GM18870 (cell line): ENCODE data around the gene SDK1.

Experiments used
- ATAC-seq: cut with Tn5 transposase; IDR thresholded peaks from one replicate; pipeline ENCODE4 v1.9.1; 2021; ENCODE audit warnings: moderate library complexity; ENCODE audit not compliant: unreplicated experiment

Gene SDK1

GRCh38 chr7:3771906-3772305 lies 470.9 kb downstream of the SDK1 start:
- ATAC-seq: no peak

GRCh38 chr7:3778345-3778744 lies 477.3 kb downstream of the SDK1 start:
- no peak for ATAC-seq

- no peak for ATAC-seq
Observed at GRCh38 chr7:3780016-3780415, 479.0 kb downstream of the SDK1 start.

GRCh38 chr7:3780525-3780924 lies 479.5 kb downstream of the SDK1 start:
- no peak for ATAC-seq

GRCh38 chr7:3781607-3782006 lies 480.6 kb downstream of the SDK1 start:
- ATAC-seq: no peak

GRCh38 chr7:3787717-3788264 lies 486.7 kb downstream of the SDK1 start:
- no peak for ATAC-seq

GRCh38 chr7:3790803-3791202 lies 489.8 kb downstream of the SDK1 start:
- no peak for ATAC-seq

GRCh38 chr7:3791327-3791726 lies 490.3 kb downstream of the SDK1 start:
- no peak for ATAC-seq

GRCh38 chr7:3795141-3795540 lies 494.1 kb downstream of the SDK1 start:
- no peak for ATAC-seq

GRCh38 chr7:3795781-3796180 lies 494.7 kb downstream of the SDK1 start:
- no peak for ATAC-seq

GRCh38 chr7:3805151-3805550 lies 504.1 kb downstream of the SDK1 start:
- ATAC-seq: no peak

GRCh38 chr7:3806516-3806915 lies 505.5 kb downstream of the SDK1 start:
- ATAC-seq: no peak

- ATAC-seq: no peak
Observed at GRCh38 chr7:3807824-3808223, 506.8 kb downstream of the SDK1 start.

GRCh38 chr7:3821488-3821887 lies 520.4 kb downstream of the SDK1 start:
- ATAC-seq: no peak

- ATAC-seq: no peak
Observed at GRCh38 chr7:3825491-3825890, 524.4 kb downstream of the SDK1 start.

GRCh38 chr7:3832199-3832598 lies 531.1 kb downstream of the SDK1 start:
- no peak for ATAC-seq

GRCh38 chr7:3835109-3835508 lies 534.1 kb downstream of the SDK1 start:
- no peak for ATAC-seq

- no peak for ATAC-seq
Observed at GRCh38 chr7:3836855-3837254, 535.8 kb downstream of the SDK1 start.

GRCh38 chr7:3844540-3845151 lies 543.6 kb downstream of the SDK1 start:
- ATAC-seq: no peak

GRCh38 chr7:3846738-3847137 lies 545.7 kb downstream of the SDK1 start:
- no peak for ATAC-seq

- ATAC-seq: no peak
Observed at GRCh38 chr7:3847336-3847735, 546.3 kb downstream of the SDK1 start.

GRCh38 chr7:3859431-3859830 lies 558.4 kb downstream of the SDK1 start:
- no peak for ATAC-seq

GRCh38 chr7:3860932-3861331 lies 559.9 kb downstream of the SDK1 start:
- ATAC-seq: no peak
